NCI-H2227 (cell line): ENCODE measurements around the gene ZNF223.
A peak's percentile ranks its signal among the peaks of the same experiment; 100 is the strongest.

ENCODE experiments used
- DNase-seq: peaks from one replicate; lab custom pipeline; 2025; ENCODE audit not compliant: unreplicated experiment; lab: John Stamatoyannopoulos, UW

Gene ZNF223

GRCh38 chr19:44071824-44072542 is 20.1 kb downstream of the ZNF223 start, which contains the start of gene ZNF284:
Gene ZNF284 (plus strand): TSS chr19:44072159. CDS start chr19:44076390, 4,231 bp downstream.
- peak; percentile 91 for DNase-seq

GRCh38 chr19:44072543-44073401 is 20.9 kb downstream of the ZNF223 start:
- DNase-seq, result no peak

GRCh38 chr19:44076325-44076724 is 24.5 kb downstream of the ZNF223 start:
- no peak for DNase-seq

GRCh38 chr19:44092108-44092507 is 40.3 kb downstream of the ZNF223 start:
- DNase-seq, result no peak

GRCh38 chr19:44093931-44094765 is 42.3 kb downstream of the ZNF223 start, which contains the start of gene ZNF224:
Gene ZNF224 (plus strand): TSS chr19:44094361. CDS start chr19:44097874, 3,513 bp downstream.
- DNase-seq, result peak; percentile 91

GRCh38 chr19:44107751-44108150 is 55.9 kb downstream of the ZNF223 start:
- no peak for DNase-seq

GRCh38 chr19:44109458-44109857 is 57.6 kb downstream of the ZNF223 start:
- no peak for DNase-seq

- DNase-seq, result peak; percentile 18
Observed at GRCh38 chr19:44111910-44112463, 60.2 kb downstream of the ZNF223 start.

- DNase-seq, result no peak
Observed at GRCh38 chr19:44112802-44113137, 60.9 kb downstream of the ZNF223 start.

GRCh38 chr19:44113138-44113783 is 61.4 kb downstream of the ZNF223 start, which contains the start of gene ZNF225:
Gene ZNF225 (plus strand): TSS chr19:44113399. CDS start chr19:44115828, 2,429 bp downstream.
- peak; percentile 96 for DNase-seq

GRCh38 chr19:44113784-44114390 is 62.1 kb downstream of the ZNF223 start:
- DNase-seq, result no peak
